Upper lobe of left lung (tissue), 4 donors: ENCODE data around the gene MAPRE3.

Experiments used
- POLR2A ChIP-seq, 4 donors: fragments of 450-650 bp; IDR thresholded peaks; one replicate each; pipeline ENCODE4 v1.5.1; 2016 to 2017; ENCODE audit warnings: antibody characterized with exemption in 4 of 4, mild to moderate bottlenecking in 2 of 4
- TF ChIP-seq, protein P1 (sequence below), 6 experiments: fragments of 450-650 bp in 4 of 6; fragments of 200-600 bp in 2 of 6; sonication (generic) in 2 of 6; IDR thresholded peaks; one replicate each; pipeline ENCODE4 v1.5.1; 2016 to 2019; ENCODE audit warnings: antibody characterized with exemption in 6 of 6

DNA sequence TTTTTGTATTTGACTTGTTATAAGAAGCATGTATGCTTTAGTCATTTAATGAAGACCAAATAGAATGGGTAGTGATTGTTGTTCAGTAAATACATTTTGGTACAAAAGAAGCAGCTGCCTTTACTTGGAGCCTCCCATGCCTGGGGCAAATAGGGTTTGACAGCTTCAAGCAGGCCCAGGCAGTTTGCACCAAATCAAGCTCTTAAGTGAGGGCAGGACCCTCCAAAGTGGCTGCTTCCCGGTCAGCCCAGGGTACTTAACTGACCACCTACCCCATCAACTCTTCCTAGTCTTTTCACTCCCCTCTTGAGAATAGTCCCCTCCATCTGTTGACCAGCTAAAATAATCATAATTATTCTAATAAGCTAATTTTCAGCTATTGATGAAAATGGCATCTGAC, 5.2 kb downstream of the MAPRE3 start:
- TF ChIP-seq, protein P1, sequence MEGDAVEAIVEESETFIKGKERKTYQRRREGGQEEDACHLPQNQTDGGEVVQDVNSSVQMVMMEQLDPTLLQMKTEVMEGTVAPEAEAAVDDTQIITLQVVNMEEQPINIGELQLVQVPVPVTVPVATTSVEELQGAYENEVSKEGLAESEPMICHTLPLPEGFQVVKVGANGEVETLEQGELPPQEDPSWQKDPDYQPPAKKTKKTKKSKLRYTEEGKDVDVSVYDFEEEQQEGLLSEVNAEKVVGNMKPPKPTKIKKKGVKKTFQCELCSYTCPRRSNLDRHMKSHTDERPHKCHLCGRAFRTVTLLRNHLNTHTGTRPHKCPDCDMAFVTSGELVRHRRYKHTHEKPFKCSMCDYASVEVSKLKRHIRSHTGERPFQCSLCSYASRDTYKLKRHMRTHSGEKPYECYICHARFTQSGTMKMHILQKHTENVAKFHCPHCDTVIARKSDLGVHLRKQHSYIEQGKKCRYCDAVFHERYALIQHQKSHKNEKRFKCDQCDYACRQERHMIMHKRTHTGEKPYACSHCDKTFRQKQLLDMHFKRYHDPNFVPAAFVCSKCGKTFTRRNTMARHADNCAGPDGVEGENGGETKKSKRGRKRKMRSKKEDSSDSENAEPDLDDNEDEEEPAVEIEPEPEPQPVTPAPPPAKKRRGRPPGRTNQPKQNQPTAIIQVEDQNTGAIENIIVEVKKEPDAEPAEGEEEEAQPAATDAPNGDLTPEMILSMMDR (IDR thresholded peaks at IDR 0.05) = no peak
- TF ChIP-seq POLR2A (IDR thresholded peaks at IDR 0.05) = no peak
